ENCODE data around the gene ITPRID1. TPM values are rescaled to one million over a fixed set of nuclear protein-coding genes. Genes with fewer than 3 reads are reported as not detected.

ITPRID1 gene
- total RNA-seq, 1 experiment from 2014 or later: not detected

DNA sequence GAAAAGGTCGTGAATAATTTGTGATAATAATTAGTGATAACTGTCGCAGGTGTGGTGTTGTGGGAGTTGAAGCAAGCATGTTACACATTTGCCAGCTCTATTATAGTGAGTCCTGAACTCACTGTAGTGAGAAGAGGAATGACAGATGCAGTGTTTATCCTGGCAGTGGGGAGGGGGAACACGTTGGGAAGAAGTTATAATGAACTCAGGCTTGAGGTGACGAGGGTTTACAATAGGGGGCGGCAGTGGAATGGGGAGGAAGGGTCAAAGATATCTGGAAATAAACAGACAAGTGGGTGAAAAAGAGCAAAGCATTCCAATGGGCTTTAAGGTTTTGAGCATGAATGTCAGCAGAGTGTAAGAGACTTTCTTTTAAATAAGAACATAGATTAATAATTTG is 49.6 kb downstream of the ITPRID1 start:
- no peaks in the 10 kb centered on the region for H3K27me3 ChIP-seq (ENCODE audit: control insufficient read depth, insufficient read depth, low read length)
- in situ Hi-C loops (cut with HindIII; ENCODE audit: low pct_unique_long_range_greater_than_20kb, low sequenced_read_pairs): no loop called here
- ATAC-seq: no peak

DNA sequence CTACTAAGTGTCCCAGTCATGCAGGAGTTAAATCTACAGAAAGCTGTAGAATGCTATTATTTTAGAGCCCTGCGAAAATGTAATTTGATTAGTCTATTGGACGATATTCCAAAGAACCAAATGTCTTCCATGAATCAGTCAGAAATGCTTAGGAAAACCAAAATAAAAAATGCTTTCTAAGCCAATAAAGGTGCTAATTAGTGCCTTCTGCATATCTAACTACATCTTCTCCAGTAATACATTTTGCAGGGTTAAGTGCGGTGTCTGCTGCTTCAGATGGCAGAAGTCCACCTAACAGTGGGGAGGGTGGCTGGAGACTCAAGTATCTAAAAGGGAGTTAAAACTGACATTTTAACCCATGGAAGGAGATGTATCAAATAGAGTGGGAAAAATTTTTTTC is 50.1 kb downstream of the ITPRID1 start:
- no peaks in the 10 kb centered on the region for H3K36me3 ChIP-seq (ENCODE audit: control insufficient read depth, insufficient read depth, low read length)
- H3K27ac ChIP-seq (ENCODE audit: low read length): no peak overlapping the region
- no peak overlapping the region for H3K4me3 ChIP-seq (ENCODE audit: low read depth in 2 of 2, low read length in 2 of 2)
- POLR2A ChIA-PET: no interaction called here
- H3K9me3 ChIP-seq (ENCODE audit: control insufficient read depth, insufficient read depth, low read depth, low read length): no peaks in the 10 kb centered on the region
- TF ChIP-seq, protein P1, sequence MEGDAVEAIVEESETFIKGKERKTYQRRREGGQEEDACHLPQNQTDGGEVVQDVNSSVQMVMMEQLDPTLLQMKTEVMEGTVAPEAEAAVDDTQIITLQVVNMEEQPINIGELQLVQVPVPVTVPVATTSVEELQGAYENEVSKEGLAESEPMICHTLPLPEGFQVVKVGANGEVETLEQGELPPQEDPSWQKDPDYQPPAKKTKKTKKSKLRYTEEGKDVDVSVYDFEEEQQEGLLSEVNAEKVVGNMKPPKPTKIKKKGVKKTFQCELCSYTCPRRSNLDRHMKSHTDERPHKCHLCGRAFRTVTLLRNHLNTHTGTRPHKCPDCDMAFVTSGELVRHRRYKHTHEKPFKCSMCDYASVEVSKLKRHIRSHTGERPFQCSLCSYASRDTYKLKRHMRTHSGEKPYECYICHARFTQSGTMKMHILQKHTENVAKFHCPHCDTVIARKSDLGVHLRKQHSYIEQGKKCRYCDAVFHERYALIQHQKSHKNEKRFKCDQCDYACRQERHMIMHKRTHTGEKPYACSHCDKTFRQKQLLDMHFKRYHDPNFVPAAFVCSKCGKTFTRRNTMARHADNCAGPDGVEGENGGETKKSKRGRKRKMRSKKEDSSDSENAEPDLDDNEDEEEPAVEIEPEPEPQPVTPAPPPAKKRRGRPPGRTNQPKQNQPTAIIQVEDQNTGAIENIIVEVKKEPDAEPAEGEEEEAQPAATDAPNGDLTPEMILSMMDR (IDR thresholded peaks at IDR 0.05): no peak
- TF ChIP-seq, protein P2, sequence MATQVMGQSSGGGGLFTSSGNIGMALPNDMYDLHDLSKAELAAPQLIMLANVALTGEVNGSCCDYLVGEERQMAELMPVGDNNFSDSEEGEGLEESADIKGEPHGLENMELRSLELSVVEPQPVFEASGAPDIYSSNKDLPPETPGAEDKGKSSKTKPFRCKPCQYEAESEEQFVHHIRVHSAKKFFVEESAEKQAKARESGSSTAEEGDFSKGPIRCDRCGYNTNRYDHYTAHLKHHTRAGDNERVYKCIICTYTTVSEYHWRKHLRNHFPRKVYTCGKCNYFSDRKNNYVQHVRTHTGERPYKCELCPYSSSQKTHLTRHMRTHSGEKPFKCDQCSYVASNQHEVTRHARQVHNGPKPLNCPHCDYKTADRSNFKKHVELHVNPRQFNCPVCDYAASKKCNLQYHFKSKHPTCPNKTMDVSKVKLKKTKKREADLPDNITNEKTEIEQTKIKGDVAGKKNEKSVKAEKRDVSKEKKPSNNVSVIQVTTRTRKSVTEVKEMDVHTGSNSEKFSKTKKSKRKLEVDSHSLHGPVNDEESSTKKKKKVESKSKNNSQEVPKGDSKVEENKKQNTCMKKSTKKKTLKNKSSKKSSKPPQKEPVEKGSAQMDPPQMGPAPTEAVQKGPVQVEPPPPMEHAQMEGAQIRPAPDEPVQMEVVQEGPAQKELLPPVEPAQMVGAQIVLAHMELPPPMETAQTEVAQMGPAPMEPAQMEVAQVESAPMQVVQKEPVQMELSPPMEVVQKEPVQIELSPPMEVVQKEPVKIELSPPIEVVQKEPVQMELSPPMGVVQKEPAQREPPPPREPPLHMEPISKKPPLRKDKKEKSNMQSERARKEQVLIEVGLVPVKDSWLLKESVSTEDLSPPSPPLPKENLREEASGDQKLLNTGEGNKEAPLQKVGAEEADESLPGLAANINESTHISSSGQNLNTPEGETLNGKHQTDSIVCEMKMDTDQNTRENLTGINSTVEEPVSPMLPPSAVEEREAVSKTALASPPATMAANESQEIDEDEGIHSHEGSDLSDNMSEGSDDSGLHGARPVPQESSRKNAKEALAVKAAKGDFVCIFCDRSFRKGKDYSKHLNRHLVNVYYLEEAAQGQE (IDR thresholded peaks at IDR 0.05; ENCODE audit: insufficient read depth in 1 of 2, low read depth in 2 of 2, low read length in 1 of 2): no peak
- TF ChIP-seq POLR2AphosphoS5 (IDR thresholded peaks at IDR 0.05; ENCODE audit: low read depth, low read length): no peak
- no peak for TF ChIP-seq SIN3A (IDR thresholded peaks at IDR 0.05; ENCODE audit: borderline replicate concordance, insufficient read depth, low read depth, low read length)
- TF ChIP-seq TCF7L2 (IDR thresholded peaks at IDR 0.05; ENCODE audit: low read depth, low read length): no peak
- intact Hi-C loops (cut with micrococcal nuclease; ENCODE audit: unreplicated experiment) (no loop called here), in situ Hi-C loops (cut with HindIII; ENCODE audit: low pct_unique_long_range_greater_than_20kb, low sequenced_read_pairs) (no loop called here)
- H3K27me3 ChIP-seq (ENCODE audit: control insufficient read depth, insufficient read depth, low read length): no peaks in the 10 kb centered on the region
- CTCF ChIA-PET: no interaction called here
- no peaks in the 10 kb centered on the region for H3K4me1 ChIP-seq (ENCODE audit: control insufficient read depth, insufficient read depth, low read length)
- ATAC-seq (no peak), DNase-seq (ENCODE audit: low read depth, low spot score) (no peak)
- BruUV-seq (replicated peaks): no TSS peak

More for the DNA sequence above, 49.6 kb downstream of the ITPRID1 start:
- no TSS peak for BruUV-seq (replicated peaks)
- H3K4me1 ChIP-seq (ENCODE audit: control insufficient read depth, insufficient read depth, low read length): no peaks in the 10 kb centered on the region
- TF ChIP-seq POLR2AphosphoS5 (IDR thresholded peaks at IDR 0.05; ENCODE audit: low read depth, low read length): no peak
- TF ChIP-seq, protein P1 (IDR thresholded peaks at IDR 0.05): 0 out of 2 replicates have a peak, but pooled peaks have one; percentile 3
- TF ChIP-seq TCF7L2 (IDR thresholded peaks at IDR 0.05; ENCODE audit: low read depth, low read length): no peak
- TF ChIP-seq, protein P2 (IDR thresholded peaks at IDR 0.05; ENCODE audit: insufficient read depth in 1 of 2, low read depth in 2 of 2, low read length in 1 of 2): no peak
- TF ChIP-seq SIN3A (IDR thresholded peaks at IDR 0.05; ENCODE audit: borderline replicate concordance, insufficient read depth, low read depth, low read length): no peak
- H3K4me3 ChIP-seq (ENCODE audit: low read depth in 2 of 2, low read length in 2 of 2): no peak overlapping the region
- ChIA-PET CTCF (no interaction called here), POLR2A (no interaction called here)
- H3K36me3 ChIP-seq (ENCODE audit: control insufficient read depth, insufficient read depth, low read length): no peaks in the 10 kb centered on the region
- H3K27ac ChIP-seq (ENCODE audit: low read length): no peak overlapping the region
- no peaks in the 10 kb centered on the region for H3K9me3 ChIP-seq (ENCODE audit: control insufficient read depth, insufficient read depth, low read depth, low read length)
- intact Hi-C loops (cut with micrococcal nuclease; ENCODE audit: unreplicated experiment): no loop called here
- no peak for DNase-seq (ENCODE audit: low read depth, low spot score)
